Measurements from ENCODE around the gene SPEM2. TPM values are rescaled to one million over a fixed set of nuclear protein-coding genes. Genes with fewer than 3 reads are reported as not detected.

The SPEM2 gene
- total and polyA plus RNA-seq, 4 donors: not detected

- peaks cover 0 to 5% (median 0%) of the 10 kb centered on the region in 5 donors for H3K4me1 ChIP-seq (ENCODE audit: control insufficient read depth in 5 of 5, insufficient read depth in 5 of 5, low read length in 5 of 5)
- no peak overlapping the region for H3K9ac ChIP-seq (ENCODE audit: insufficient read depth in 1 of 2, low read length in 2 of 2)
- 65 to 74% methylated on average over 39 to 58 of the region's 58 CpGs for WGBS, 2 donors
- no peak for TF ChIP-seq CTCF (IDR thresholded peaks at IDR 0.05; ENCODE audit: control extremely low read depth, extremely low read depth)
- H3K4me3 ChIP-seq: no peak overlapping the region
- ATAC-seq (ENCODE audit: insufficient read depth, low FRiP score): no peak
- H3K27me3 ChIP-seq (ENCODE audit: control insufficient read depth in 3 of 3, insufficient read depth in 3 of 3, low read length in 2 of 3): no peaks in the 10 kb centered on the region
- no peak for DNase-seq
- peaks cover 0 to 4% (median 2%) of the 10 kb centered on the region in 4 donors for H3K36me3 ChIP-seq (ENCODE audit: control insufficient read depth in 4 of 4, insufficient read depth in 4 of 4, low read length in 4 of 4)
- no peak overlapping the region for H3K27ac ChIP-seq (ENCODE audit: low read depth in 1 of 2, low read length in 1 of 2)
- H3K9me3 ChIP-seq (ENCODE audit: control insufficient read depth in 4 of 4, insufficient read depth in 3 of 4, low read length in 3 of 4): no peaks in the 10 kb centered on the region
Observed at GRCh38 chr17:7408252-7408727, 17.1 kb upstream of the SPEM2 start.

DNA sequence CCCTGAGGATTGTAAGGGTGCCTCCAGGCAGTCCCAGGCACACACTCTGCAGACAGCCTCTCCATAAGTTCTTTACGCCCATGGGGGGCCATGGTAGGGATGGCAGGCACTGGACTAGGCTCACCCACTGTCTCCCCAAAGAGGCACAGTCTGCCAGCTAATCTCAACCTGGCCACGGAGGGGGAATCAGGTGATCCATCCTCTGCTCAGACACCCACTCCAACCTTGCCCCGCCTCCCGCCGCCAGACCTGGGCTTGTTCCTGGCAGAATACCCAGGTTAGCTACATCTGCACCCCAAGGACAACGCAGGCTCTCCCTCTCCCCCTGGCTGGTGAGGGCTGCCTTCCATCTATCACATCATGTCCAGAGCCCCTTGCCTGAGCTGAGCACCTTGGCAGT, 16.6 kb upstream of the SPEM2 start:
- TF ChIP-seq CTCF (IDR thresholded peaks at IDR 0.05; ENCODE audit: control extremely low read depth, extremely low read depth): no peak
- Histone ChIP-seq H3K27me3 (ENCODE audit: control insufficient read depth in 3 of 3, insufficient read depth in 3 of 3, low read length in 2 of 3) (no peaks in the 10 kb centered on the region), H3K9me3 (ENCODE audit: control insufficient read depth in 4 of 4, insufficient read depth in 3 of 4, low read length in 3 of 4) (no peaks in the 10 kb centered on the region), H3K36me3 (ENCODE audit: control insufficient read depth in 4 of 4, insufficient read depth in 4 of 4, low read length in 4 of 4) (peaks cover 0 to 4% (median 2%) of the 10 kb centered on the region in 4 donors), H3K4me1 (ENCODE audit: control insufficient read depth in 5 of 5, insufficient read depth in 5 of 5, low read length in 5 of 5) (peaks cover 0 to 5% (median 0%) of the 10 kb centered on the region in 5 donors), H3K9ac (ENCODE audit: insufficient read depth in 1 of 2, low read length in 2 of 2) (no peak overlapping the region), H3K4me3 (no peak overlapping the region), H3K27ac (ENCODE audit: low read depth in 1 of 2, low read length in 1 of 2) (no peak overlapping the region)
- DNase-seq (no peak), ATAC-seq (ENCODE audit: insufficient read depth, low FRiP score) (no peak)
- WGBS, 2 donors: 78 to 91% methylated on average over 6 of the region's 6 CpGs

DNA sequence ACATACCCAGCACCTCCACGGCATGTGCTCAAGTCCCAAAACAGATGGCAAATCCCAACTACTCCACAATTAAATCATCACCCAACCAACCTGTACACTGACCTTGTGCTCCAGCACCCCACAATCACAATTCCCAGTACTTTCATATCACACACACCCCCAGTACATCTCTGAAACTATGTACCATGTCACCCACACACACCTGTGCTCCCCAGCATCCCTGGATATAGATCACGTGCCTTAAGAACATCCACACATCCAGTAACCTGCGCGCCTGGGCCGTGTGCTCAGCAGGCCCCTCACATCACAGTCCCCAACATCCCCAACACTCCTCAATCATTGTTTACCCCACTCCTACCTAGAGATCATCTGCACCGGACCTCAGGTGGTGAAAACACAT, 15.7 kb upstream of the SPEM2 start:
- H3K36me3 ChIP-seq (ENCODE audit: control insufficient read depth in 4 of 4, insufficient read depth in 4 of 4, low read length in 4 of 4): peaks cover 0 to 4% (median 2%) of the 10 kb centered on the region in 4 donors
- H3K27ac ChIP-seq (ENCODE audit: low read depth in 1 of 2, low read length in 1 of 2): no peak overlapping the region
- H3K27me3 ChIP-seq (ENCODE audit: control insufficient read depth in 3 of 3, insufficient read depth in 3 of 3, low read length in 2 of 3): no peaks in the 10 kb centered on the region
- ATAC-seq (ENCODE audit: insufficient read depth, low FRiP score): no peak
- no peaks in the 10 kb centered on the region for H3K9me3 ChIP-seq (ENCODE audit: control insufficient read depth in 4 of 4, insufficient read depth in 3 of 4, low read length in 3 of 4)
- no peak for TF ChIP-seq CTCF (IDR thresholded peaks at IDR 0.05; ENCODE audit: control extremely low read depth, extremely low read depth)
- H3K4me1 ChIP-seq (ENCODE audit: control insufficient read depth in 5 of 5, insufficient read depth in 5 of 5, low read length in 5 of 5): peaks cover 0 to 5% (median 0%) of the 10 kb centered on the region in 5 donors
- 92 to 94% methylated on average over 6 of the region's 6 CpGs for WGBS, 2 donors
- DNase-seq: no peak
- H3K9ac ChIP-seq (ENCODE audit: insufficient read depth in 1 of 2, low read length in 2 of 2): no peak overlapping the region
- no peak overlapping the region for H3K4me3 ChIP-seq

Measured in lung (tissue), 12 donors.